ENCODE data around the gene C3orf33. TPM values are rescaled to one million over a fixed set of nuclear protein-coding genes. Genes with fewer than 3 reads are reported as not detected.

Gene C3orf33
- total and polyA plus RNA-seq, 2 of the 8 experiments (the other 6 are each of a cell fraction or from before 2014, with no cell fraction given) = 3.4 to 4.5 TPM

GRCh38 chr3:155727836-155728235 lies 78.2 kb downstream of the C3orf33 start:
- H3K18ac ChIP-seq (ENCODE audit: extremely low read depth, low read length) = no peak overlapping the region
- H2BK20ac ChIP-seq (ENCODE audit: low read length) = no peak overlapping the region
- ChIA-PET POLR2A (ENCODE audit: partially characterized antibody) (no interaction called here), CTCF (ENCODE audit: partially characterized antibody) (interaction anchor here (0.7 to 1.7 kb wide), 5 partner anchors 11 to 142 kb away, joined by 3 to 4 read pairs (median 3); partner anchors contain the start of gene C3orf33)
- H2AFZ ChIP-seq (ENCODE audit: low read length) = no peak overlapping the region
- no peak overlapping the region for H3K14ac ChIP-seq (ENCODE audit: insufficient read length)
- H2BK120ac ChIP-seq (replicated peaks; ENCODE audit: low read depth, low read length) = no peak overlapping the region
- H3K79me2 ChIP-seq (ENCODE audit: control insufficient read depth in 1 of 2, insufficient read depth in 2 of 2, low read length in 2 of 2) = peaks cover 0 to 30% of the 10 kb centered on the region in 2 experiments; a peak in 2 of 4 replicates
- no peak overlapping the region for H3K4ac ChIP-seq (replicated peaks; ENCODE audit: insufficient read length, low read depth, low read length)
- H3K9ac ChIP-seq (replicated peaks in 1 of 4; ENCODE audit: extremely low read depth in 1 of 4, low read depth in 3 of 4, low read length in 3 of 4) = no peak overlapping the region
- H2BK15ac ChIP-seq (ENCODE audit: low read length) = no peak overlapping the region
- no peaks in the 10 kb centered on the region for H3K9me3 ChIP-seq (ENCODE audit: insufficient read depth in 2 of 2, low read depth in 1 of 2, low read length in 1 of 2)
- H2BK5ac ChIP-seq (ENCODE audit: low read depth, low read length) = no peak overlapping the region
- no peak overlapping the region for H3K4me3 ChIP-seq (ENCODE audit: extremely low read depth in 1 of 4, insufficient read depth in 2 of 4, low read depth in 3 of 4, low read length in 4 of 4)
- no peak overlapping the region for H2AK5ac ChIP-seq (ENCODE audit: low read depth, low read length)
- no peaks in the 10 kb centered on the region for H3K23me2 ChIP-seq (ENCODE audit: low read depth, low read length)
- peaks cover 7% of the 10 kb centered on the region; the same call in 1 of the 2 replicates for H3K79me1 ChIP-seq (ENCODE audit: low read depth, low read length)
- no peaks in the 10 kb centered on the region; a peak in 1 of 7 replicates for H3K4me1 ChIP-seq (replicated peaks in 1 of 4; ENCODE audit: control insufficient read depth in 3 of 4, insufficient read depth in 4 of 4, low read length in 3 of 4)
- no peak overlapping the region for H3K56ac ChIP-seq (replicated peaks; ENCODE audit: insufficient read length, low read depth, low read length)
- H2BK12ac ChIP-seq (ENCODE audit: low read depth, low read length) = no peak overlapping the region
- H3K36me3 ChIP-seq (ENCODE audit: control insufficient read depth in 2 of 4, insufficient read depth in 4 of 4, low read length in 3 of 4) = peaks cover 0 to 3% (median 0%) of the 10 kb centered on the region in 4 experiments; a peak in 1 of 8 replicates
- H4K5ac ChIP-seq (ENCODE audit: insufficient read length, low read depth, low read length) = no peak overlapping the region
- no peak overlapping the region for H3K23ac ChIP-seq (ENCODE audit: insufficient read length)
- WGBS, 2 experiments (ENCODE audit: extremely low coverage in 1 of 2, insufficient coverage in 1 of 2, insufficient read length in 1 of 2, insufficient replicate concordance in 2 of 2, low coverage in 1 of 2, low lambda C conversion rate in 2 of 2, missing lambda C conversion rate in 1 of 2) = 82% methylated on average over 3 of the region's 3 CpGs; no CpG with 5 or more reads in 1 of the 2 experiments
- no peak for FAIRE-seq
- DNase-seq (ENCODE audit: low read depth in 1 of 2, low spot score in 2 of 2) = no peak
- H3K4me2 ChIP-seq (ENCODE audit: insufficient read depth in 1 of 2, low read depth in 2 of 2, low read length in 2 of 2) = no peak overlapping the region
- no peak overlapping the region for H4K8ac ChIP-seq (ENCODE audit: extremely low read depth, insufficient read depth, low read length)
- H4K91ac ChIP-seq (replicated peaks; ENCODE audit: insufficient read length, low read length) = no peak overlapping the region
- no peak overlapping the region for H3K27ac ChIP-seq (ENCODE audit: low read depth, low read length)
- no peaks in the 10 kb centered on the region for H3K27me3 ChIP-seq (replicated peaks in 1 of 4; ENCODE audit: control insufficient read depth in 3 of 4, extremely low read depth in 1 of 4, insufficient read depth in 3 of 4, low read length in 3 of 4)
- H4K20me1 ChIP-seq (replicated peaks in 1 of 2; ENCODE audit: control insufficient read depth in 1 of 2, insufficient read depth in 2 of 2, low read length in 2 of 2) = no peaks in the 10 kb centered on the region
- no peak for TF ChIP-seq SIRT6 (IDR thresholded peaks at IDR 0.05; ENCODE audit: low read length)
- no peak for TF ChIP-seq SP2 (IDR thresholded peaks at IDR 0.05; ENCODE audit: low read length)
- no peak for TF ChIP-seq JUN (IDR thresholded peaks at IDR 0.05; ENCODE audit: low read depth, low read length)
- no peak for TF ChIP-seq BCL11A (IDR thresholded peaks at IDR 0.05; ENCODE audit: low read depth in 2 of 2, low read length in 2 of 2)
- TF ChIP-seq ATF2 (IDR thresholded peaks at IDR 0.05; ENCODE audit: low read length) = no peak
- no peak for TF ChIP-seq E2F6 (IDR thresholded peaks at IDR 0.05)
- TF ChIP-seq CHD1 (IDR thresholded peaks at IDR 0.05; ENCODE audit: low read depth, low read length) = no peak
- no peak for TF ChIP-seq EGR1 (IDR thresholded peaks at IDR 0.05; ENCODE audit: borderline replicate concordance, low read depth, low read length)
- TF ChIP-seq FOSL1 (IDR thresholded peaks at IDR 0.05; ENCODE audit: insufficient read depth, low read depth, low read length) = no peak
- TF ChIP-seq TEAD4 (IDR thresholded peaks at IDR 0.05; ENCODE audit: low read depth, low read length) = no peak
- TF ChIP-seq TAF1 (IDR thresholded peaks at IDR 0.05; ENCODE audit: low read depth, low read length) = no peak
- TF ChIP-seq RBBP5 (IDR thresholded peaks at IDR 0.05; ENCODE audit: borderline replicate concordance, low read depth, low read length) = no peak
- TF ChIP-seq EZH2 (IDR thresholded peaks at IDR 0.05; ENCODE audit: low read depth, low read length, severe bottlenecking) = no peak

Data from H1 (cell line).